RWPE1 (cell line): ENCODE data around the gene CPT1C.

Experiments
- CTCF ChIA-PET: fragments of 350-600 bp; sonication (Branson Sonifier 250); formaldehyde crosslinking; extraction: SDS; loops from one replicate; lab custom pipeline; 2021; lab: Yijun Ruan, JAX
- POLR2A ChIA-PET: fragments of 400-600 bp; formaldehyde crosslinking; extraction: SDS; loops from one replicate; lab custom pipeline; 2020; ENCODE audit warnings: antibody characterized with exemption; ENCODE audit not compliant: low non-redundant PET; lab: Yijun Ruan, JAX
- DNase-seq: peaks from one replicate; pipeline ENCODE4 v3.0.0; 2012; ENCODE audit warnings: low spot score
- H3K27ac ChIP-seq: fragments of 450-650 bp; 2 replicates; pipeline ENCODE4 v1.5.1; 2017
- CTCF ChIP-seq: fragments of 450-650 bp; conservative IDR thresholded peaks from 2 replicates; pipeline ENCODE4 v1.5.1; 2017; ENCODE audit warnings: low read depth, mild to moderate bottlenecking

Gene CPT1C

GRCh38 chr19:49677231-49677900 lies 13.6 kb upstream of the CPT1C start, which contains the start of gene PRMT1:
PRMT1 (plus strand) TSS chr19:49677271; CDS start chr19:49677281, 10 bp downstream.
- DNase-seq, result no peak
- ChIA-PET POLR2A (interaction anchor here (1.8 kb wide), 1 partner anchor 36 kb away, joined by 4 read pairs; the partner anchor contains the start of gene SCAF1), CTCF (interaction anchor here (0.6 kb wide), 1 partner anchor 169 kb away, joined by 3 read pairs; no protein-coding TSS in a partner anchor)
- no peak for TF ChIP-seq CTCF
- H3K27ac ChIP-seq, result peak within 1 kb of the TSS; percentile 88

DNA sequence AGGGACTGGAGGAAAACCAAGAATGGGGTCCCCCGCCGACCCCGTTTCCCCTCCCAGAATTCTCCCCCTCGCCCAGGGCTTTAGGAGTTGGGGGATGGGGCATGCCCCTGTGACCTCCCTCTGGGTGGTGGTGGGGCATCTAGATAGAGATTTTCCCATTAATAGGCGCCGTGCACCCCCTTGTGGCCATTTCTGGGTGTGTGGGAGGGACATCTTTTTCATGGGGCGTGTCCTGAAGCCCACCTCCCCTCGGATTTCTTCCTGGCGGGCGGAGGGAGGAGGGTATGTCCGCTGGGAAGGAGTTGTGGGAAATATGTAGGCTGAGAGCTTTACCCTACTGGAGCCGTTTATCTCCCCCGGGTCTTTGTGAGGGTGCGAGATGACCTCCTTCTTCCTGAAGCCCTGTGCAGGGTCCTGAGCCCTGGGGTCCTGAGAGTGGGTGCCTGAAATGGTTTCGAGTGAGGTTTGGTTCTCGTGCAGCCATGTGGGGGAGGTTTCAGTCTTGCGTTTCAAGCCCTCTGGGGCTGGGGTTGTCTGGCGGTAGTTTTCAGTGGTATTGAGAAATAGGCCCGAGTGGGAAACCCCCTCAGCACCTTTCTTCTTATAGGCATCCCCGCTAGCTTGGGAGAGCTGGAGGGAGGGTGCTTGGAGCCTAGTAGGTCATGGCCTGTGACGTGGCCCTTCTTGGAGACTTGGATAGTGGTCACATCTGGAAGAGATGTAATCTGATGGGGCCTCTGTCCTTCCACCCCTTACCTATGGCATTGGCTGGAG lies 12.8 kb upstream of the CPT1C start:
- ChIA-PET POLR2A (interaction anchor here (1.8 kb wide), 1 partner anchor 36 kb away, joined by 4 read pairs; the partner anchor contains the start of gene SCAF1), CTCF (interaction anchor here (0.6 to 1.0 kb wide), 2 partner anchors 11 to 170 kb away, joined by 3 to 5 read pairs; partner anchors contain the start of gene ADM5)
- peak overlapping the region; percentile 88 for H3K27ac ChIP-seq
- TF ChIP-seq CTCF, result peak; percentile 62
- DNase-seq, result peak; percentile 65

- no peak for TF ChIP-seq CTCF
- peak overlapping the region; percentile 88 for H3K27ac ChIP-seq
- CTCF ChIA-PET, result interaction anchor here (0.6 to 1.1 kb wide), 3 partner anchors 9 to 109 kb away, joined by 3 to 5 read pairs (median 3); partner anchors contain the start of gene ADM5
- POLR2A ChIA-PET, result no interaction called here
- DNase-seq, result no peak
These were observed 11.7 kb upstream of the CPT1C start for GRCh38 chr19:49678985-49679770.

- peak overlapping the region; percentile 88 for H3K27ac ChIP-seq
- CTCF ChIA-PET, result interaction anchor here (0.7 to 1.1 kb wide), 2 partner anchors 110 to 339 kb away, joined by 3 to 4 read pairs; no protein-coding TSS in a partner anchor
- no peak for DNase-seq
- POLR2A ChIA-PET, result no interaction called here
- no peak for TF ChIP-seq CTCF
These were observed 11.0 kb upstream of the CPT1C start for GRCh38 chr19:49679771-49680413.

GRCh38 chr19:49680421-49681351 lies 10.2 kb upstream of the CPT1C start:
- ChIA-PET POLR2A (no interaction called here), CTCF (interaction anchor here (0.5 to 1.1 kb wide), 14 partner anchors 8 to 340 kb away, joined by 3 to 5 read pairs (median 3); partner anchors contain the start of genes ADM5 and NOSIP)
- peak overlapping the region; percentile 88 for H3K27ac ChIP-seq
- DNase-seq, result peak; percentile 89
- peak; percentile 99 for TF ChIP-seq CTCF
